HK-2 (cell line): ENCODE measurements around the gene ZNG1A.
"Not testable (repeated sequence)": the region's sequence is repeated elsewhere in the genome, so short reads cannot be mapped to it uniquely, and the experiment has no call there.

ENCODE experiments used
- DNase-seq: peaks from one replicate; pipeline ENCODE4 v3.0.0-alpha.2; 2018; ENCODE audit not compliant: unreplicated experiment

Gene ZNG1A

GRCh38 chr9:98775-99174 is 80.1 kb downstream of the ZNG1A start:
- not testable (repeated sequence) for DNase-seq

- not testable (repeated sequence) for DNase-seq
These were observed 83.9 kb downstream of the ZNG1A start for GRCh38 chr9:94992-95391.

GRCh38 chr9:94323-94722 is 84.5 kb downstream of the ZNG1A start:
- not testable (repeated sequence) for DNase-seq

GRCh38 chr9:93909-94308 is 84.9 kb downstream of the ZNG1A start:
- not testable (repeated sequence) for DNase-seq

GRCh38 chr9:90851-91250 is 88.0 kb downstream of the ZNG1A start:
- not testable (repeated sequence) for DNase-seq

- not testable (repeated sequence) for DNase-seq
These were observed 90.3 kb downstream of the ZNG1A start for GRCh38 chr9:88396-89037.

- not testable (repeated sequence) for DNase-seq
These were observed 91.0 kb downstream of the ZNG1A start for GRCh38 chr9:87860-88259.

GRCh38 chr9:87105-87504 is 91.8 kb downstream of the ZNG1A start:
- not testable (repeated sequence) for DNase-seq

GRCh38 chr9:86697-87096 is 92.2 kb downstream of the ZNG1A start:
- not testable (repeated sequence) for DNase-seq

- not testable (repeated sequence) for DNase-seq
These were observed 95.7 kb downstream of the ZNG1A start for GRCh38 chr9:82932-83689.

GRCh38 chr9:78333-78732 is 100.5 kb downstream of the ZNG1A start:
- DNase-seq: not testable (repeated sequence)

- DNase-seq: not testable (repeated sequence)
These were observed 102.5 kb downstream of the ZNG1A start for GRCh38 chr9:76389-76788.

GRCh38 chr9:73900-74525 is 104.8 kb downstream of the ZNG1A start:
- not testable (repeated sequence) for DNase-seq

- DNase-seq: not testable (repeated sequence)
These were observed 105.6 kb downstream of the ZNG1A start for GRCh38 chr9:73076-73899.
